GM19035 (cell line): ENCODE data around the gene MCFD2.
A peak's percentile ranks its signal among the peaks of the same experiment; 100 is the strongest.

ENCODE experiments used
- ATAC-seq: cut with Tn5 transposase; IDR thresholded peaks from one replicate; pipeline ENCODE4 v1.9.1; 2021; ENCODE audit not compliant: unreplicated experiment

MCFD2 gene

GRCh38 chr2:46915281-46915810, at the start of gene MCFD2:
TSS of gene MCFD2 (minus strand) at chr2:46915806. CDS start at chr2:46909171, 6,635 bp downstream.
- ATAC-seq: peak; percentile 9

GRCh38 chr2:46964835-46965560, 49.4 kb upstream of the MCFD2 start:
- ATAC-seq: no peak

- ATAC-seq: no peak
These were observed 48.5 kb upstream of the MCFD2 start for GRCh38 chr2:46963941-46964673.

- ATAC-seq: no peak
These were observed 47.6 kb upstream of the MCFD2 start for GRCh38 chr2:46963210-46963609.

- ATAC-seq: no peak
These were observed 47.1 kb upstream of the MCFD2 start for GRCh38 chr2:46962751-46963150.

- ATAC-seq: no peak
These were observed 45.0 kb upstream of the MCFD2 start for GRCh38 chr2:46960618-46961017.

GRCh38 chr2:46958431-46959017, 42.9 kb upstream of the MCFD2 start:
- no peak for ATAC-seq

GRCh38 chr2:46956981-46957531, 41.5 kb upstream of the MCFD2 start:
- no peak for ATAC-seq

- ATAC-seq: no peak
These were observed 40.2 kb upstream of the MCFD2 start for GRCh38 chr2:46955764-46956163.

- ATAC-seq: no peak
These were observed 39.5 kb upstream of the MCFD2 start for GRCh38 chr2:46954951-46955571.

- no peak for ATAC-seq
These were observed 36.6 kb upstream of the MCFD2 start for GRCh38 chr2:46952171-46952570.

GRCh38 chr2:46951290-46952064, 35.9 kb upstream of the MCFD2 start:
- ATAC-seq: no peak

GRCh38 chr2:46950314-46950713, 34.7 kb upstream of the MCFD2 start:
- no peak for ATAC-seq

- ATAC-seq: no peak
These were observed 32.2 kb upstream of the MCFD2 start for GRCh38 chr2:46947841-46948240.

GRCh38 chr2:46945671-46946070, 30.1 kb upstream of the MCFD2 start:
- no peak for ATAC-seq

- ATAC-seq: peak; percentile 36
These were observed 28.5 kb upstream of the MCFD2 start for GRCh38 chr2:46943881-46944798.

GRCh38 chr2:46942891-46943626, 27.5 kb upstream of the MCFD2 start:
- no peak for ATAC-seq

- peak; percentile 35 for ATAC-seq
These were observed 26.5 kb upstream of the MCFD2 start for GRCh38 chr2:46942143-46942526.
